CD4-positive, CD25-positive, alpha-beta regulatory T cell (primary cell): Measurements from ENCODE around the gene GALT. TPM values are rescaled to one million over a fixed set of nuclear protein-coding genes. Genes with fewer than 3 reads are reported as not detected.

Experiments
- ATAC-seq, 2 donors: fragments of 150-1000 bp; cut with Tn5 transposase; one replicate each; pipeline ENCODE4 v1.10.0; 2021; ENCODE audit warnings: low read depth in 2 of 2, moderate number of reproducible peaks in 2 of 2, moderate library complexity in 1 of 2
- DNase-seq, 3 donors: peaks; one replicate each; pipeline versions ENCODE4 v3.0.0 to v3.0.0-alpha.2; 2012 to 2022; ENCODE audit warnings: mixed read lengths in 1 of 3
- H3K27ac ChIP-seq: one replicate; pipeline ENCODE4 v1.7.0; 2013; ENCODE audit warnings: mild to moderate bottlenecking, low read length; ENCODE audit not compliant: insufficient read depth, poor library complexity, severe bottlenecking
- H3K27me3 ChIP-seq: one replicate; pipeline ENCODE4 v1.7.0; 2013; ENCODE audit warnings: low read length; ENCODE audit not compliant: control insufficient read depth, insufficient read depth
- H3K36me3 ChIP-seq: one replicate; pipeline ENCODE4 v1.7.0; 2013; ENCODE audit warnings: mild to moderate bottlenecking, low read length, moderate library complexity; ENCODE audit not compliant: control insufficient read depth, insufficient read depth
- H3K4me1 ChIP-seq: 2 replicates; pipeline ENCODE4 v1.7.0; 2013; ENCODE audit warnings: mild to moderate bottlenecking, low read length; ENCODE audit not compliant: insufficient read depth, control insufficient read depth, poor library complexity, severe bottlenecking
- H3K4me3 ChIP-seq: one replicate; pipeline ENCODE4 v1.7.0; 2013; ENCODE audit warnings: low read depth, mild to moderate bottlenecking, low read length, moderate library complexity
- H3K9me3 ChIP-seq, 2 experiments: 1 replicate in 1 of 2; 2 replicates in 1 of 2; pipeline ENCODE4 v1.7.0; 2013; ENCODE audit warnings: low read length in 2 of 2, mild to moderate bottlenecking in 1 of 2, moderate library complexity in 1 of 2; ENCODE audit not compliant: control insufficient read depth in 2 of 2
- H3K27ac Mint-ChIP-seq, 3 donors: one replicate each; pipeline ENCODE4 v1.8.0; 2020 to 2022; ENCODE audit warnings: mild to moderate bottlenecking in 3 of 3, mixed read lengths in 3 of 3, moderate library complexity in 2 of 3
- H3K27me3 Mint-ChIP-seq: one replicate; pipeline ENCODE4 v1.8.0; 2022; ENCODE audit warnings: mild to moderate bottlenecking, mixed read lengths
- H3K36me3 Mint-ChIP-seq: one replicate; pipeline ENCODE4 v1.8.0; 2020; ENCODE audit warnings: mixed read lengths
- H3K4me1 Mint-ChIP-seq, 4 donors: one replicate each; pipeline ENCODE4 v1.8.0; 2020 to 2022; ENCODE audit warnings: mixed read lengths in 4 of 4, mild to moderate bottlenecking in 1 of 4
- H3K4me3 Mint-ChIP-seq, 4 donors: one replicate each; pipeline ENCODE4 v1.8.0; 2020 to 2022; ENCODE audit warnings: mild to moderate bottlenecking in 4 of 4, mixed read lengths in 4 of 4, moderate library complexity in 3 of 4
- H3K9me3 Mint-ChIP-seq, 7 donors: one replicate each; pipeline ENCODE4 v1.8.0; 2020 to 2022; ENCODE audit warnings: mixed read lengths in 7 of 7, mild to moderate bottlenecking in 3 of 7, moderate library complexity in 2 of 7
- polyA plus RNA-seq, 4 donors: library from polyadenylated mRNA; unstranded; fragments of 300-500 nt; fragmentation: Illumina TruSeq; gene quantifications; one replicate each; pipeline ENCODE4 v1.2.3, GENCODE V29; 2021
- total RNA-seq: library from RNA; stranded (reverse); gene quantifications from one replicate; pipeline ENCODE4 v1.2.3, GENCODE V29; 2022

GALT gene
- total and polyA plus RNA-seq, 5 donors from 2014 or later, result 56.1 to 222 (median 61.1) TPM

DNA sequence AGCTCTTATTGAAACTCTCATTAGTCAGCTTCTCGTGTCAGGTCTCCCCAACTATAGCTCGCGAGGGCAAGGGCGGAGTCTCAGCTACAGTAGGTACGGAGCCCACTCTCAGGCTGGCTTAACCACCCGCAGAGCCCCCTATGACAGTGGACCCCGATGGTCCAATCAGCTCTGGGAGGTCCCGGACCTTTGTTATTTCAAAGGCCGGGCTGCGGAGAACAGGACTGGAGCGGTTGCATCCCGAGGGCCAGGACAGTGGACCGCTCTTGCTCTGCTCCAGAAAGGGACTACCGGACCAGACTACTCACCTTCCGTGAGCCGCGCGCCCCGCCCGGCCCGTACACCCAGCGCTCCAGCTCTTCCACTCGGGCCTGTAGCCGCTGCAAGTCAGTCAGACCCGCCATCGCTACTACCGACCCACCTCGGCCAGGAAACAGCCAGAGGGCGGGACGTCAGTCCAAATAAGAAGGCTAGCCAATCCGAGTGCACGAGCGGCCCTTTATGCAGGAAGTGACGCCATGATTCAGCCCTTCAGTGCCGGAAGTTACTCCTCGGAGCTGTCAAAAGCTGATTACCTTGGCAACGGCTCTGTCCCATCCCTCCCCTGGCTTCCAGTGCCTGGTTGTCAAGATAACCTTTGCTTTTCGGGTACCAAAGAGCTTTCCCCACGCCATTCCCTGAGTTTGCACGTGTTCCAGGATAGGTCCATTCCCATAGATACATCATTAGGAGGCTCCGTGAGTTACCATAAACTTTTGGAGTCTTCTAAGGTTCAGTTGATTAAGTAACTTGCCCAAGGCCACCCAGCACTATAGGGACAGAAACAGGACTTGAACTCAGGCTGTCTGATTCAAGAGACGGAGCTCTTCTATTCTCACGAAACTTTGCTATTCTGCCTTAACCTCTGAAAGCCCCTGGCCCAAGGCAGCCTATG is 26.1 kb upstream of the GALT start, which contains the start of gene DCTN3:
Gene DCTN3, minus strand, starts transcription at position 435 of the 934 bp plus-strand sequence. Its CDS starts 31 bp downstream, at position 404.
- no peaks in the 10 kb centered on the region for H3K9me3 ChIP-seq
- H3K36me3 ChIP-seq, result peaks cover 26% of the 10 kb centered on the region
- peaks cover 13% of the 10 kb centered on the region for H3K27me3 ChIP-seq
- Mint-ChIP-seq H3K27me3 (peaks cover 32% of the 10 kb centered on the region), H3K36me3 (peaks cover 9% of the 10 kb centered on the region), H3K4me3 (peak within 1 kb of the TSS; percentile 90 to 99 (median 95)), H3K4me1 (peaks cover 9 to 35% (median 24%) of the 10 kb centered on the region in 4 donors), H3K27ac (peak within 1 kb of the TSS; percentile 88 to 97 (median 92)), H3K9me3 (peaks cover 0 to 2% (median 0%) of the 10 kb centered on the region in 7 donors)
- ATAC-seq, result peak; percentile 97 to 99
- peaks cover 34% of the 10 kb centered on the region for H3K4me1 ChIP-seq
- H3K27ac ChIP-seq, result peak within 1 kb of the TSS; percentile 65
- peak within 1 kb of the TSS; percentile 90 for H3K4me3 ChIP-seq
- DNase-seq, result peak; percentile 89 to 97 (median 93)

DNA sequence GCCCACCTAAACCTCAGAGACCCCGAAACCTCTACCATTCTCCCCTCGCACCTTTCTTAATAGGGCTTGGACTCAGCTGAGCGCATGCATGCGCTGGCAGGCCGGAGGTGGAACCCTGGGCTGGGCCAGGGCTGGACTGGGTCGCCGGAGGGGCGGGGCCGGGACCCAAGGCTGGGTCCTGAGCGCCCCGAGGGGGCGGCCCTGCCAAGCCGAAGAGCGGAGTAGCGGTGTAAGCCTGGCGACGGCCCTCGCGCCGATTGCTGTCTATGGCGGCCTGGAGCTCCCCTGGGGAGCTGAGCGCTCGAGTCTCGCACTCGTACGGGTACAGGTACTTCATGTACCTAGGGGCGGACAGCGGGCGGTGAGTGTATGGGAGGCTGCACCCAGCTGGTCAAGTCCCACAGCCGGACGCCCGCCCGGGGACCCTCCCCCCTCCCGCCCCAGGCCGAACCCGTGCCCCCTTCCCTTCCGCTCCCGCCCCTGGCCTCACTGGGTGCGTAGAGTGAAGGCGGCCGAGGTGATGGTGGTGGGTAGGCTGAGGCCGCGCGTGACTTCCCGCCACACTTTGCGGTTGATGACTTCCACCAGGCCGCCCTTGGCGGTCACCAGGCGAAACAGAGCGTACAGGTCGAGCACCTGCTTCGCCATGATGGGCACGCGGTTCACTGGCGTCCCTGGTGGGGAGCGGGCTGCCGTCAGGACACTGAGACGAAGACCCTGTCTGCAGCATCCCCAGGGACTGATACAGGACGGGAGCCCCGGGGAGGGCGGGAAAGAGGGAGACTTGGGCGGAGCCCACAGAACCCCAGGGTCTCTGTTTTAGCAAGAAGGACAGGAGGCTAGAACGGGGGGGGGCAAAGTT is 22.9 kb upstream of the GALT start:
- Histone ChIP-seq H3K27me3 (peaks cover 39% of the 10 kb centered on the region), H3K4me1 (peaks cover 43% of the 10 kb centered on the region), H3K36me3 (no peaks in the 10 kb centered on the region), H3K9me3 (no peaks in the 10 kb centered on the region), H3K4me3 (no peak overlapping the region), H3K27ac (no peak overlapping the region)
- peaks cover 13 to 47% (median 25%) of the 10 kb centered on the region in 4 donors for H3K4me1 Mint-ChIP-seq
- peak overlapping the region in 3 of 4 donors; percentile 22 to 69 (median 23) for H3K4me3 Mint-ChIP-seq
- H3K36me3 Mint-ChIP-seq, result peaks cover 4% of the 10 kb centered on the region
- H3K27me3 Mint-ChIP-seq, result peaks cover 62% of the 10 kb centered on the region
- ATAC-seq, result no peak
- peaks cover 0 to 3% (median 0%) of the 10 kb centered on the region in 7 donors for H3K9me3 Mint-ChIP-seq
- H3K27ac Mint-ChIP-seq, result no peak overlapping the region
- DNase-seq, result no peak

- peaks cover 0 to 3% (median 0%) of the 10 kb centered on the region in 7 donors for H3K9me3 Mint-ChIP-seq
- H3K4me3 ChIP-seq, result no peak overlapping the region
- no peak overlapping the region for H3K27ac Mint-ChIP-seq
- no peaks in the 10 kb centered on the region for H3K9me3 ChIP-seq
- peaks cover 44% of the 10 kb centered on the region for H3K27me3 ChIP-seq
- DNase-seq, result no peak
- H3K4me1 ChIP-seq, result peaks cover 42% of the 10 kb centered on the region
- ATAC-seq, result no peak
- peaks cover 15 to 43% (median 19%) of the 10 kb centered on the region in 4 donors for H3K4me1 Mint-ChIP-seq
- H3K27ac ChIP-seq, result no peak overlapping the region
- H3K4me3 Mint-ChIP-seq, result peak overlapping the region in 1 of 4 donors; percentile 11
- H3K36me3 Mint-ChIP-seq, result peaks cover 5% of the 10 kb centered on the region
- peaks cover 71% of the 10 kb centered on the region for H3K27me3 Mint-ChIP-seq
- no peaks in the 10 kb centered on the region for H3K36me3 ChIP-seq
Observed at GRCh38 chr9:34624475-34625185, 21.8 kb upstream of the GALT start.

GRCh38 chr9:34625186-34625486 is 21.3 kb upstream of the GALT start:
- Mint-ChIP-seq H3K27ac (no peak overlapping the region), H3K4me1 (peaks cover 11 to 38% (median 15%) of the 10 kb centered on the region in 4 donors), H3K36me3 (peaks cover 5% of the 10 kb centered on the region), H3K27me3 (peaks cover 76% of the 10 kb centered on the region), H3K4me3 (no peak overlapping the region), H3K9me3 (peaks cover 0 to 3% (median 0%) of the 10 kb centered on the region in 7 donors)
- Histone ChIP-seq H3K9me3 (no peaks in the 10 kb centered on the region), H3K36me3 (no peaks in the 10 kb centered on the region), H3K4me3 (no peak overlapping the region), H3K4me1 (peaks cover 37% of the 10 kb centered on the region), H3K27me3 (peaks cover 46% of the 10 kb centered on the region), H3K27ac (no peak overlapping the region)
- DNase-seq, result no peak
- ATAC-seq, result no peak

DNA sequence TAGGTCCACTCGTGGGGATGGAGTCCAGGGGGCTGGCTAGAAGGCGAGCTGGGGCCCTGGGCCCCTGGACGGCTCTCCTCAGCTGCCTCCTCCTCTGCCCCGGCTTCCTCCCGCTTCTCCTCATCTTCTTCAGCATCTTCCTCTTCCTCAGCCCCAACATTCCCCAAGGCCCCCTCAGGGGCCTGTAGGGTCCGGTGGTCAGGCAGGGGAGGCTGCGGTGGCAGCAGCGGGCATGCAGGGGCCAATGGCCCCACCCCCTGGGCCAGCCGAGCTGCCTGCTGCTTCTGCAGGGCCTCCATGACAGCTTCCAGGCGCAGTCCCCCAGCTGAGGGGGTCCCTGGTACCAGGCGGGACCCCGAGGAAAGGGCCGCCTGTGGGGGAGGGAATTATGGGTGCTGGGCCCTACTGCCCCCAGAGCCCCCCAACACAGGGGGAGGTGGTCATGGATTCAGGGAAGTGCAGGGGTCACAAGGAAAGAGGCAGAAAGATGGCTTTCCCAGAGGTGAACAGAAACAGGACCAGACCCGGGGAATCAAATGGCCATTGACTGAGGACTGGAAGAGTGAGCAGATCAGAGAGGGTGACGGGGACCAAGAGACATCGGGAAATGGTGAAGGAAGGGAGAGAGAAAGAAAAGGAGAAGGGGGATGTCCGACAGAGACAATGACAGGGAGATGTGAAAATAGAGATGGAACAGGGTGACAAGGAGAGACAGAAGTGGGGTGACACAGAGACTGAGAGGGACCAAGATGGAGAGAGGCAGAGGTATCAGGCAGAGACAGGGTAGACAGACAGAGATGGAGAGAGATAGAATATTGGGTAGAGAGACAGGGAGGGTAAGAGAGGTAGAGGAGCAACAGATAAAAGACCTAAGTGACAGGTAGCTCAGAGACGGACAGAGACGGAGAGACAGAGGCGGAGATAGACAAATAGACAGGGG is 18.5 kb upstream of the GALT start:
- H3K4me1 ChIP-seq, result peaks cover 32% of the 10 kb centered on the region
- Mint-ChIP-seq H3K36me3 (peaks cover 5% of the 10 kb centered on the region), H3K27me3 (peaks cover 59% of the 10 kb centered on the region), H3K9me3 (peaks cover 0 to 3% (median 0%) of the 10 kb centered on the region in 7 donors), H3K4me1 (peaks cover 6 to 30% (median 10%) of the 10 kb centered on the region in 4 donors), H3K27ac (peak overlapping the region in 2 of 3 donors; percentile 2 to 79), H3K4me3 (peak overlapping the region; percentile 16 to 88 (median 79))
- peaks cover 40% of the 10 kb centered on the region for H3K27me3 ChIP-seq
- ATAC-seq (peak in 1 of 2 donors; percentile 15), DNase-seq (no peak)
- H3K36me3 ChIP-seq, result no peaks in the 10 kb centered on the region
- H3K27ac ChIP-seq, result no peak overlapping the region
- no peaks in the 10 kb centered on the region for H3K9me3 ChIP-seq
- peak overlapping the region; percentile 64 for H3K4me3 ChIP-seq

DNA sequence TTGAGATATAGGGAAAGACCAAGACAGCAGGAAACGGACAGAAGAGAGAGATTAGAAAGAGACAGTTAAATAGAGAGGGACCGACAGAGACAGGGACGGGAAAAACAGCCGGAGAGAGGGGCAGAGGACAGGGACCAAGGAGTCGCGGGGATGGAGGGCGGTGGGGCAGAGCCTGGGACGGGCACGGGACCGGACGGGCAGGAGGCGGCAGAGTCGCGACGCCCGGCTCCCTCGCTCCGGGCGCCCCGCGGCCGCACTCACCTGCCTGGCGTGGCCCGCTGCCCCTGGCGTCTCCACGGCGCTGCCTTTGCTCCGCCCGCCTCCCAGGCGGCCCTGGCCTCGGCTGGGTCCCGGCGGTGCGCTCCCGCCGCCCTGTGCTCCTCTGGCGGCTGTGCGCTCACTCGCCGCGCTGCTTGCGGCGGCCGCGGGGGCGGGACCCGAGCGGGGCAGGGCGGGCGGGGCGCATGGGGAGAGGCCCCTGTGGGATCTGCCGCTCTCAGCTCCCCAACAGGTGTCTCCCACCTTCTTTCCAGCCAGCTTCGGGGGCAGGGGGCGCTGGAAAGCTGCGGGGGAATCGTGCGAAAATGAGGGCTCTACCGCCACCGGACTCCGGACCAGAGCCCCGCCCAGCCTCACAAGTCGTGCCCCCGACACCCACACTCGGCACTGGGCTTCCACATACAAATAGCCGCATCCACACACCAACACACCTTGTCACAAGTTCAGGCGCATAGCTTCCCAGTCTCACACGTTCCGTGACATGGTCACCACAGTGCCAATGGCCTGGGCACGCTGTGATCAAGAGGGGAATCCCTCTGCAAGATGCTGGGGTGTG is 17.6 kb upstream of the GALT start, which contains the start of gene ARID3C:
Gene ARID3C, minus strand, starts transcription at position 411 of the 835 bp plus-strand sequence. CDS start 1,052 bp downstream, outside the sequence.
- ATAC-seq (peak; percentile 54 to 66), DNase-seq (peak in 2 of 3 donors; percentile 32 to 38)
- Mint-ChIP-seq H3K4me1 (peaks cover 8 to 28% (median 11%) of the 10 kb centered on the region in 4 donors), H3K4me3 (peak within 1 kb of the TSS; percentile 70 to 88 (median 82)), H3K27me3 (peaks cover 51% of the 10 kb centered on the region), H3K27ac (peak within 1 kb of the TSS in 2 of 3 donors; percentile 2 to 79), H3K9me3 (peaks cover 0 to 3% (median 0%) of the 10 kb centered on the region in 7 donors), H3K36me3 (peaks cover 6% of the 10 kb centered on the region)
- peaks cover 40% of the 10 kb centered on the region for H3K27me3 ChIP-seq
- no peak within 1 kb of the TSS for H3K27ac ChIP-seq
- H3K36me3 ChIP-seq, result no peaks in the 10 kb centered on the region
- H3K4me1 ChIP-seq, result peaks cover 24% of the 10 kb centered on the region
- no peaks in the 10 kb centered on the region for H3K9me3 ChIP-seq
- peak within 1 kb of the TSS; percentile 64 for H3K4me3 ChIP-seq
